Stimulated activated naive CD8-positive, alpha-beta T cell treated with anti-CD3 and anti-CD28 coated beads, Interleukin-15, Interleukin-2, amounts not matched to agents 100 ng/mL and 50 ng/mL, for 24 hours (primary cell): ENCODE results near the gene TANK.

Source experiments
- H3K27ac Mint-ChIP-seq: one replicate; pipeline ENCODE4 v1.8.0; 2021; ENCODE audit warnings: mild to moderate bottlenecking, mixed read lengths
- H3K27me3 Mint-ChIP-seq: one replicate; pipeline ENCODE4 v1.8.0; 2021; ENCODE audit warnings: mixed read lengths
- H3K36me3 Mint-ChIP-seq: one replicate; pipeline ENCODE4 v1.8.0; 2021; ENCODE audit warnings: low read depth, mixed read lengths
- H3K4me1 Mint-ChIP-seq: one replicate; pipeline ENCODE4 v1.8.0; 2021; ENCODE audit warnings: low read depth, mixed read lengths
- H3K4me3 Mint-ChIP-seq: one replicate; pipeline ENCODE4 v1.8.0; 2021; ENCODE audit warnings: mild to moderate bottlenecking, mixed read lengths
- H3K9me3 Mint-ChIP-seq: one replicate; pipeline ENCODE4 v1.8.0; 2021; ENCODE audit warnings: mixed read lengths

Gene TANK, protein sequence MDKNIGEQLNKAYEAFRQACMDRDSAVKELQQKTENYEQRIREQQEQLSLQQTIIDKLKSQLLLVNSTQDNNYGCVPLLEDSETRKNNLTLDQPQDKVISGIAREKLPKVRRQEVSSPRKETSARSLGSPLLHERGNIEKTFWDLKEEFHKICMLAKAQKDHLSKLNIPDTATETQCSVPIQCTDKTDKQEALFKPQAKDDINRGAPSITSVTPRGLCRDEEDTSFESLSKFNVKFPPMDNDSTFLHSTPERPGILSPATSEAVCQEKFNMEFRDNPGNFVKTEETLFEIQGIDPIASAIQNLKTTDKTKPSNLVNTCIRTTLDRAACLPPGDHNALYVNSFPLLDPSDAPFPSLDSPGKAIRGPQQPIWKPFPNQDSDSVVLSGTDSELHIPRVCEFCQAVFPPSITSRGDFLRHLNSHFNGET

DNA sequence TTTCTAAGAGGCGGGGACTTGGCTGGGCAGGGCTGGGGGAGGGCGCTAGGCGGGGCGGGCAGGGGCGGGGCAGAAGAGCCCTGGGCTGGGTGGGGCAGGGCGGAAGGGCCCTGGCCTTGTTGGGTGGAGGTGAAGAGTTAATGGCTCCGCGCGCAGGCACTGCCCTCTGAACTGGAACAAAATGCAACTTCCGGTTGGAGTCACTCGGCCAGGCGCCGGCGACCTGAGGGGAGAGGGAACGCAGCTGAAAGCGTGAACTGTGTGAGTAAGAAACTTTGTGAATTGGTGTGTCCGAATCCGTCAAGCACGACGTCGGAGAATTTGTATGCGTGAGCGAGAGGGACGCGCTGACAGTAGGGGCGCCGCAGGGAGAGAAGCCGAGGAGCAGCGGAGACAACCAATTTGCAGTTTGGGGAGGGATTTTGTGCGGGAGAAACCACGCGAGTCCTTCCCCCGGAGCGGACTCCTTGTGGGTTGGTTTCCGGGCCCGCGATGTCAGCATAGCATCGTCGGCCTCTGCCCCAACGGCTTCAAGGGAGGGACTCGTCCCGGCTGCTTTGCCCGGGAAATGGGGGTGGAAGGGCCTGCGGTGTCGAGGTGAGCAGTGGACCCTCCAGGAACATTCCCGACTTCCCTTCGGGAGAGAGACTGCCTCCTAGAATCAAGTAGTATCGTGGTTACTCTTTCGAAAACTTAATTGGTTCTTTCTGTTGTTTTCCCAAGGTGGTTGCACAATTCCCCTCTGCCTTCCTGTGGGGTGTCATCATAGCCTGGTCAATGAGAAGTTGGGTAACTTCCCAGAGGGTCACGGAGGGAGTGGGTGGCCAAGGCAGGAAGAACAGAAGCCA lies at the start of gene TANK:
Gene TANK, plus strand, starts transcription at position 203 of the 848 bp plus-strand sequence. CDS start 19,235 bp downstream, outside the sequence.
- no peaks in the 10 kb centered on the region for H3K9me3 Mint-ChIP-seq
- H3K4me1 Mint-ChIP-seq = peaks cover 65% of the 10 kb centered on the region
- peaks cover 67% of the 10 kb centered on the region for H3K36me3 Mint-ChIP-seq
- H3K4me3 Mint-ChIP-seq = peak within 1 kb of the TSS; percentile 97
- H3K27ac Mint-ChIP-seq = peak within 1 kb of the TSS; percentile 98
- H3K27me3 Mint-ChIP-seq = no peaks in the 10 kb centered on the region

DNA sequence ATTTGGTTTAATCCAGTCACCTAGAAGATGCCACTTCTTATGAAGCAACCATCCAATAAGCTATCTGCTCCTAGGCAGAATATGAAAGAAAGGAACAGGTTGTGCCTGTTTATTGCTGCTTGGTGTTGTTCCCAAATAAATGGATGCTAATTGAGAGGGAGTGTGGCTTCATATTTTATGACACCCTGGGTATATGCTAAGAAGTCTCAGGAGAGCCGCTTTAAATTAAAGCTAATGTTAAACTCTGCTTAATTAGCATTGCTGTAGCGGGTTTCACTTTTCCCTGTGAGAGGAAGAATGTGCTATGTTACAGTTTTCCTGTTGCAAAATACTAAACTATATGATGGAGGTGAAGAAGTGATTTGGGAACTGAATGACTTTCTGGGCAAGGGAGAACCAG lies 48.7 kb upstream of the TANK start:
- Mint-ChIP-seq H3K36me3 (no peaks in the 10 kb centered on the region), H3K4me1 (no peaks in the 10 kb centered on the region), H3K4me3 (no peak overlapping the region), H3K27ac (no peak overlapping the region), H3K27me3 (peaks cover 4% of the 10 kb centered on the region), H3K9me3 (no peaks in the 10 kb centered on the region)

DNA sequence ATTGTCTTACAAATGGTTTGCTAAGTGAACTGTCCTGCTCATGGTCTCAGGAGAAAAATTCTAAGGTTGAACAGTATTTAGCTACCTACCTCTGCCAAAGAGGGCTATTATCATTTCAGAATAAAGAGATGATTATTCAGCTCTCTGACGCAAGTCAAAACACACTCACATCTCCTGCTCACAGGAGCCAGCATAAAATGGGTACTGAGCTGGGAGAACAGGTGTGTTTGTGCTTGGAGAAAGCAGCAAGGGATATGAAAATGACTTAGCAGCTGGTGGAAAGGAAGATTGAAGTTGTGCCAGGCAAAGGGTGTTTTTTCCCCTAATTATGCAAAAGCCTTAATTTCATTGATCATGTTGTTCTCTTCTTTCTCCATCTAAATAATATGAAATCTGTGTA lies 47.3 kb upstream of the TANK start:
- Mint-ChIP-seq H3K4me3 (no peak overlapping the region), H3K4me1 (no peaks in the 10 kb centered on the region), H3K27ac (no peak overlapping the region), H3K27me3 (peaks cover 4% of the 10 kb centered on the region), H3K9me3 (no peaks in the 10 kb centered on the region), H3K36me3 (no peaks in the 10 kb centered on the region)

DNA sequence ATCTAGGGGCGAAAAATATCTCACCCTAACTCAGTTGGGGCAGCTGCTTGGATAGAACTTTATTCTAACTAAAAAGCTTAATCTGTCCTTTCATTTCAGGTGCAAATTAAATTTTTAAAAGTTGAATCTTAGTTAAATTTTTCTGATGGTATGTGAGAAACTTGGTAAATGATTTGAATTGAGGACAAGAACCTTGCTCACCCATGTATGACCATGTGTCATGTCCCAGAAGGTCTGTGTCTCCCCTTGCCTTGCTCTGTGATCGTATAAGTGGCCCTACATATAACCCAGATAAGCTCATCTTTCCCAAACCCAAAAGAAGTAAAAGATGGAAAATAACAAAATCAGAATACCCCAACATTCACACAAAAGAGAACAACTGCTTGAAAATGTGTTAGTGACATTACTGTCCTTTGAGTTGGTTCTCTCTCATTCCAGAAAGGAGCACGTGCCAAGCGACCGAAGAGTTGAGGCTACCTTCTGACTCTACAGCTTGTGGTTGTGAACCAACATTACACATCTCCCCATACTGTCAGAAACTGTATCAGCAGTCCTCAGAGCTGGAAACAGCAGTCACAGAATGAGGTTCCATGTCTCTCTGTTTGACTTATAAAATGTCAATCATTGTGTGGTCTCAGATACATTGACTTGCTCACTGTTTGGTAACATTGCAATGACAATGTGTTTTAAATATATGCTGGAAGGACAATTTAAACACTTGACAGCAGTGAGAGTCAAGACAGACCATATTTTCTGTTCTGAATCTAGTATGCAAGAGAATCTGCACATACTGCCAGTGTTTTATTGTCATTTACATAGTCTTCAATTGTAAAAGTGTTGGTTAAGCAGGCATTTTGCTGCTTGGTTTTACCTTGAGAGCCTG lies 46.3 kb upstream of the TANK start:
- Mint-ChIP-seq H3K36me3 (no peaks in the 10 kb centered on the region), H3K27ac (no peak overlapping the region), H3K9me3 (no peaks in the 10 kb centered on the region), H3K4me1 (no peaks in the 10 kb centered on the region), H3K4me3 (no peak overlapping the region), H3K27me3 (peaks cover 4% of the 10 kb centered on the region)

DNA sequence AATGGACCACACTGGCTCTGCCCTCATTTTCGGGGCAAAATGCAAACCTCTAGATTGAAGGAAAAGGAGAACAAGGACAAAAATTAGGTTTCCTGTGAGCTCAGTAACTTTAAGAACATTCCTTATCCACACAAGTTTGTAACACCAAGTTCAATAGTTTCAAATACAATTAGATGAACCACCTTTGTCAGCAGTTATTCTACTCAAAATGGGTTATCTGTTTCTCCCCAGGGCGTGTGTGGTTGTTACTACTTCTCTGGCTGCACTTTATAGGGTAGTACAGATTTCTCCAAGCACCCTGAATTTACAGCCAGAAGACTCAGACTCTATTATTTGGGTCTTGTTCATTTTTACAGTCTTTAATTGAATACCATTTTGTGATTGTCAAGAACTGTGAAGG lies 45.0 kb upstream of the TANK start:
- Mint-ChIP-seq H3K4me1 (no peaks in the 10 kb centered on the region), H3K9me3 (no peaks in the 10 kb centered on the region), H3K36me3 (no peaks in the 10 kb centered on the region), H3K4me3 (no peak overlapping the region), H3K27me3 (peaks cover 4% of the 10 kb centered on the region), H3K27ac (no peak overlapping the region)

- Mint-ChIP-seq H3K4me1 (no peaks in the 10 kb centered on the region), H3K27me3 (peaks cover 4% of the 10 kb centered on the region), H3K4me3 (no peak overlapping the region), H3K27ac (no peak overlapping the region), H3K9me3 (no peaks in the 10 kb centered on the region), H3K36me3 (no peaks in the 10 kb centered on the region)
These were observed 44.4 kb upstream of the TANK start for GRCh38 chr2:161115605-161116380.

DNA sequence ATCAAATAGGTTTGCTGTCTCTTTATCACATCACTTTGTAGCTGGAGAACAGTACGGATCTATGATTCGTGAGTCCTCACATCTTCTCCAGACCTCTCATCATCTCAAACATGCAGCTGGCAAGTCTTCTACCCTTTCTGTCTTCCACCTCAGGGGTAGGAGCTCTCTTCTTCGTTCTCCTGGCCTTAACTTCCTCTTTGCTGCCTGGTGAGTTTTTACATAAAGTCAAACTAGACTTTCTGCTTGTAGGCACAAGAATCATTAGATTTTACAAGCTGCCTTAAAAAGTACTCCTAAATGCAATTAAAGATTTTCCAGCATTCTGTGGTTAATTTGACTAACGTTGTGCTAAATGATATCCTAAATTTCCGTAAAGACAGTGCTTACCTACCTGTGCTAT lies 43.7 kb upstream of the TANK start:
- H3K4me1 Mint-ChIP-seq = no peaks in the 10 kb centered on the region
- peaks cover 4% of the 10 kb centered on the region for H3K27me3 Mint-ChIP-seq
- no peaks in the 10 kb centered on the region for H3K9me3 Mint-ChIP-seq
- H3K4me3 Mint-ChIP-seq = no peak overlapping the region
- H3K27ac Mint-ChIP-seq = no peak overlapping the region
- no peaks in the 10 kb centered on the region for H3K36me3 Mint-ChIP-seq

GRCh38 chr2:161117506-161117905 lies 42.7 kb upstream of the TANK start:
- Mint-ChIP-seq H3K4me1 (peaks cover 5% of the 10 kb centered on the region), H3K9me3 (no peaks in the 10 kb centered on the region), H3K27ac (no peak overlapping the region), H3K27me3 (peaks cover 4% of the 10 kb centered on the region), H3K4me3 (no peak overlapping the region), H3K36me3 (no peaks in the 10 kb centered on the region)

DNA sequence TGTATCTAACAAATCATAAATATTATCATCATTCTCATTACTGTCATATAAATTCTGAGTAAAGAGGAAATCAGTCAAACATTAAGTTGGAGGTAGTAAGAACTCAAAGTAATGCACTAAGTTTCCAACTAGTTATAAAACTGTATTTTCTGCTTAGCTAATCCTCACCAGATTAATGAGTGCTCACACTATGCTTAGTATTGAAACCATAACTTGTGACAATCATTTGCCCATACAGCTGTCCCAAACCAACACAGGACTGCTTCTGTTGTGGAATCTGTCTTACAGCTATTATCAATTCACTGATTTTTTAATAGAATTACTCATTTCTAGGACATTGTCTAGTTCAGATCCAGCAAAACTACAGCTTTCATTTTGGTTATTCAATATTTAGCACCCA lies 41.5 kb upstream of the TANK start:
- no peak overlapping the region for H3K27ac Mint-ChIP-seq
- H3K27me3 Mint-ChIP-seq = no peaks in the 10 kb centered on the region
- H3K4me3 Mint-ChIP-seq = no peak overlapping the region
- no peaks in the 10 kb centered on the region for H3K9me3 Mint-ChIP-seq
- H3K36me3 Mint-ChIP-seq = no peaks in the 10 kb centered on the region
- H3K4me1 Mint-ChIP-seq = peaks cover 17% of the 10 kb centered on the region

DNA sequence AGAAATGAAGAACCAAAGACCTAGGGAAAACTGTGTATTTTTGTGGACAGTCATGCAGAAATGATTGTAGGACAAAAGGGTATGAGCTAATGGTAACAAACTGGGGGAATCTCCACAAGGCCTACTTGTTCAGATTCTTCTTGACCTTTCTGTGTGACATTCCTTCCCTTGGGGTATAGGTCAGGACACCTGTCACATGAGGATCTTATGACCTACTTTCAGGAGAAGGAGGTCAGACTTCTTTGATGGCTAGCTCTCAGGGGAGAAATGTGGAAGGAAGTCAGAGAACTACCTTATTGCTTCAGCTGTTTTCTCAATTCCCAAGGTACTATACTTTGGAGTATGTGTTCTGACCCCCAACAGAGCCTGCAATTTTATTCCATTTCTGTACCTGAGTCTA lies 40.7 kb upstream of the TANK start:
- Mint-ChIP-seq H3K4me1 (peaks cover 24% of the 10 kb centered on the region), H3K27ac (no peak overlapping the region), H3K27me3 (no peaks in the 10 kb centered on the region), H3K4me3 (no peak overlapping the region), H3K36me3 (no peaks in the 10 kb centered on the region), H3K9me3 (no peaks in the 10 kb centered on the region)

DNA sequence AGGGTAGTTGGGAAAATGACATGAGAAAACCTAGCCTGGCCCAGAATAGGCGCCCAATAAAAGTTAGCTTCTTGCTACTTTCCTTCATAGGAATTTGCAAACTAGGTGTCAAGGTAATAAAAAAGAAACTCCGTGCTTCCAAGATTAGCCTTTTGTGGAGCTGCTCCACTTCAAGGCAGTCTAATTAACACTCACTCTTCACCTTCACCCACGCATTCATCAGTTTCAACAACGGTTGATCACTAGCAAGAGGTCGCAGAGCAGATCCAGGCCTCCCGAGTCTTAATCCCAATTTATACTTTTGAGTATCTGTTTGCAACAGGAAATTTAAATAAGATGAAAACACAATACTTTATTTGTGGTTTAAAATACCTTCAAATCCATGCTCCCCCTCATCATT lies 39.5 kb upstream of the TANK start:
- Mint-ChIP-seq H3K4me3 (no peak overlapping the region), H3K4me1 (peaks cover 24% of the 10 kb centered on the region), H3K27ac (no peak overlapping the region), H3K9me3 (no peaks in the 10 kb centered on the region), H3K36me3 (no peaks in the 10 kb centered on the region), H3K27me3 (no peaks in the 10 kb centered on the region)

- Mint-ChIP-seq H3K27me3 (no peaks in the 10 kb centered on the region), H3K9me3 (no peaks in the 10 kb centered on the region), H3K4me3 (no peak overlapping the region), H3K27ac (no peak overlapping the region), H3K36me3 (no peaks in the 10 kb centered on the region), H3K4me1 (peaks cover 24% of the 10 kb centered on the region)
These were observed 38.6 kb upstream of the TANK start for GRCh38 chr2:161121622-161122021.

DNA sequence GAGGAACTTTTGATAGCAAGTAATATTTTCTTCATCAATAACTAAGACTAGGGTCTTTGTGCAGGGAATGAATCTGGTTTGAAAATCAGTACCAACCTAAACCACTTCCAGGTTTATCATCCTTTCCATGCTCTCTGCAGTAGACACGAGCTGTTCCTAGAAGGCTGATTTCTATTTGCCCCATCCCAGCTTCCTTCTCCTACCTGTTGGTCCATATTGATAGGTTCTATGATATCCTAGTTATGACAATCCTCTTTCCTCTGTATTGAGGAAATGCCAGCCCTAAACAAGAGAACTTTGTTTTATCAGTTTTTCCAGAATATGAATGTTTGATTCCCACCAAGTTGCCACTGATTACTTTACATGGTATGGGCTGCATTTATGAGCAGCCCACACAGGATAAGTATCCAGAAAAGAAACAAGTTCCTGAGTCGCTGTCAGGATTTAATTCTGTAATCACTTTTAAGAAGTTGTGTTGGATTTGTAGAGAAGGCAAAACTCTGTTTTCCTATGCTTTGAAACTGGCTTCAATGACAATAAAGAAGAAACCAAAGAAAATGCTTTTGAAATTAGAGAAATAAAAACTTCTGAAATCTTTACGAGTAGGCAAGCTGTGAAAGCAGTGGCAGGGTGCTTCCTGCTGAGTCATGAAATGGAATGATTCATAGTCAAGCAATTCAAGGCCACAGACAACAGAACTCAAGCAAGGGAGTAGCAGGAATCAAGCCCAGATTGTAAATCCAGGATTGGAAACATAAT lies 37.3 kb upstream of the TANK start:
- no peaks in the 10 kb centered on the region for H3K36me3 Mint-ChIP-seq
- H3K4me3 Mint-ChIP-seq = no peak overlapping the region
- H3K4me1 Mint-ChIP-seq = peaks cover 24% of the 10 kb centered on the region
- H3K9me3 Mint-ChIP-seq = no peaks in the 10 kb centered on the region
- H3K27ac Mint-ChIP-seq = peak overlapping the region; percentile 66
- H3K27me3 Mint-ChIP-seq = no peaks in the 10 kb centered on the region
